22Rv1 (cell line): ENCODE results near the gene CNOT1.

Source experiments
- CTCF ChIP-seq: fragments of 450-650 bp; IDR thresholded peaks from 2 replicates; pipeline ENCODE4 v1.5.1; 2017; ENCODE audit warnings: mild to moderate bottlenecking
- ZFX ChIP-seq: fragments of 450-650 bp; IDR thresholded peaks from 2 replicates; pipeline ENCODE4 v1.6.1; 2017; ENCODE audit warnings: antibody characterized with exemption, borderline replicate concordance

- TF ChIP-seq CTCF (no peak), ZFX (no peak)
Measured at GRCh38 chr16:58658796-58659211, 29.2 kb upstream of the CNOT1 start.
